Subcutaneous adipose tissue (tissue), 4 donors: ENCODE data around the gene SF1. TPM values are rescaled to one million over a fixed set of nuclear protein-coding genes. Genes with fewer than 3 reads are reported as not detected.

Source experiments
- CTCF ChIP-seq: fragments of 450-650 bp; IDR thresholded peaks from one replicate; pipeline ENCODE4 v1.5.1; 2016; ENCODE audit warnings: low read depth, mild to moderate bottlenecking, control low read depth, antibody characterized with exemption, moderate library complexity
- total RNA-seq, 4 donors: library from RNA; depleted of rRNA; stranded (reverse); fragments of >200 nt; gene quantifications; one replicate each; pipeline ENCODE4 v1.1.0, GENCODE V29; 2016

The SF1 gene
- total RNA-seq, 4 donors from 2014 or later, result 215 to 388 (median 273) TPM

DNA sequence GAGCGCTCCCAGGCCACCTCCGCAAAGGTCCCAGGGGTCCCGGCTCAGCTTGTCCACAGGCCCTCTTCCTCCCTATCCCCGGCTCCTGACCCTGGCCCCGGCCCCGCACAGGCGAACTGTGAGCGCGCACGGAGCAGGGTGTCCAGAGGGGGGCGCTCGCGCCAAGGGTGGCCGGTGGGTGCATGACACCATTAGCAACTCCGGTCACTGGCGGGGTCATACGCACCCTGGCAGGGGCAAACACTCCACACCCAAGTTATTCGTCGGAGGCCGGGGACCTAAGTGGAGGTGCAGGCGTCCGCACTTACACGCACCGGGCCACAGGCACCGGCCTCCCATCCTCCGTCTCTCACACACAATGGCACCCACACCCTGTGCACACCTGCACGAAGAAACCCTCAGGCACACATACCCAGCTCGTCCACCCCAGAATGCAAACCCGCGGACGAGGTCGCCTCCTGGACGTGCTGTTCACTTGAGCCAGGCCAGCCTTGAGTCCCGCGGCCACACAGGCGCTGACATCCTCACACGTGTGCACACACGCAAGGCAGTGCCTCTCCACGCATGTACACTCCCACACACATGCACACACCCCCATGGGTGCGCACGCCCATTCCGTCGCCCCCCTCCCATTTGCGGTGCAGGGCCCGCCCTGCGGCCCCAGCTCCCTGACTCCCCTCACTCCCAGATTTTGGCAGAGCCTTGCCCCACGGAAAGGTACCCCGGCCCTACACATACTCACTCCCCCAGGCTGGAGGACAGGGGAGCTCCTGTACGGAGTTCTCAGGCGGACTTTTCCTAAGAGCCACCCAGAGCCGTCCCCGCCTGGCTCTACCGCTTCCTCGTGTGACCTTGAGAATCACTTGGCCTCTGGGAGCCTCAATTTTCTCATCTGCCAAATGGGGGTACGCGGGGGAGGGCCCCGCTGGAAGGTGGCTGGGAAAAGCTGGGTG lies 34.5 kb downstream of the SF1 start, which contains the start of gene RASGRP2:
Gene RASGRP2, minus strand, starts transcription at position 552 of the 953 bp plus-strand sequence. CDS start 1,276 bp downstream, outside the sequence.
- TF ChIP-seq CTCF, result no peak

DNA sequence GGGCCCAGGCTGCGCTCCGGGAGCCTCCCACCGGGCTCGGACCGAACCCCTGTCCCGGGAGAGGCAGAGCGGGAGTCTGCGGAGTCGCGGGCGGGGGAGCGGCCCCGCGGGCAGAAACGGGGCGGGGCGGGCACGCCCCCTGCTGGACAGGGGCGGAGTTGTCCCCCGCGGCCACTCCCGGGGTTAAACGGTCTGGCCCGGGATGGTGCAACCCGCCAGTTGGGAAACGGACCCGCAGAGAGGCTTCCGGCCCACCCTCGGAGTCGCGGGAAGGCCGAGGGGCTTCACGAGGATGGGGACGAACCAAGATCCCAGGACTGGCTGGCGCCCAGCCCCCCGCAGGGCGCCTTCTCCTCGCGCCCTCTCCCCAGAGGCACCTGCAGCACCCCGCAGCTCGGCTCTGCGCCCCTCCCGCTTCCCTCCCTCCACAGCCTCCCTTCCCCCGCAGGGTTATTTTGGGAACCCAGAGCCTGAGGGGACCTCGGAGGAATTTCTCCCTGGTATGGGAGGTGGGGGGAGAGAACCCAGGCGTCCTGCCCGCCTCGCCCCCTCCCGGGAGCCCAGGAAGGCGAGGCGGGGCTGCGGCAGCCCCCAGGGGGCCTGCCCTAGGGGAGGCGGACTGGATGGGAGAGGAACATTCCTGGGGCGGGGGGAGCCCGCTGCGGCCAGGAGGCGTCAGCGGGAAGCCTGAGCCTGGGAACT lies 35.3 kb downstream of the SF1 start:
- TF ChIP-seq CTCF, result no peak

- no peak for TF ChIP-seq CTCF
These were observed 36.1 kb downstream of the SF1 start for GRCh38 chr11:64742087-64742888.

GRCh38 chr11:64741375-64742086 lies 36.8 kb downstream of the SF1 start:
- no peak for TF ChIP-seq CTCF

DNA sequence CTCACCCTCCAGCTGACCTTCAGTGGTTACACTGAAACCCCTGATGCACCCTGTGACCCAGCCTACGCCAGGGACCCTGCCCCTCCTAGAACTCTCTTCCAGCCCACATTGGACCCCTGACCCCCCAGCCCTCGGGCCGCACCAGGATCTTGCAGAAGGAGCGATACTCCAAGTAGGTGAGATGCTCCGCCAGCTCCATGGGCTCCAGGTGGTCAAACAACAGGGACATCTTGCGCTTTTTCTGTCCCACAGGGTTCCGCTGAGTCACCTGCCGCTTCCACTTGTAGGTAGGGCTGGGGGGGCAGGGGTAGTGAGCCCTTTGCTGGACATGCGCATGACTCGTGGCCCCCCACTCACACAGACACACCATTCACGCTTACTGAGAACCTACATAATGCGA lies 38.5 kb downstream of the SF1 start:
- TF ChIP-seq CTCF, result no peak

GRCh38 chr11:64736654-64737053 lies 41.7 kb downstream of the SF1 start:
- no peak for TF ChIP-seq CTCF
